Activated effector memory CD4-positive, alpha-beta T cell treated with Interleukin-2 at 50 U/mL for 16 hours (primary cell): Measurements from ENCODE around the gene SNX8.
A peak's percentile ranks its signal among the peaks of the same experiment; 100 is the strongest.

ENCODE experiments used
- DNase-seq: peaks from one replicate; pipeline ENCODE4 v3.0.0-alpha.2; 2020

The SNX8 gene

DNA sequence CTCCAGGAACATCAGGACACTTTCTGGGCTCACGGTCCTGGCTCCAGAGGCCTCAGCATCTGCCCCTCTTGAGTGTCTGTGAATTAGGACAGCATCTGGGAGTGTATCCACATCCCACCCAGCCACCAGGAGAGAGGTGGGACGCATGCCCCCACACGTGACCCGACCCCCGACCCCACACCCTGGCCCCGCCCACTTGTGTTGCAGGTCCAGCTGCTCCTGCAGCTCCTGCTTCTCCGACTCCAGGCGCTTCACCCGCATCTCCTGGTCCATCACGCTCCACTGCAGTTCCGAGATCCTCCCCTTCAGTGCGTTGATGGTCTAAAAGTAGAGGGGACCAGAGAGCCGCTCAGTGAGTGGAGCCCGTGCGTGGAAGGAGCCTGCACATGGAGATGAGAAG lies 95.1 kb downstream of the SNX8 start:
- no peak for DNase-seq

DNA sequence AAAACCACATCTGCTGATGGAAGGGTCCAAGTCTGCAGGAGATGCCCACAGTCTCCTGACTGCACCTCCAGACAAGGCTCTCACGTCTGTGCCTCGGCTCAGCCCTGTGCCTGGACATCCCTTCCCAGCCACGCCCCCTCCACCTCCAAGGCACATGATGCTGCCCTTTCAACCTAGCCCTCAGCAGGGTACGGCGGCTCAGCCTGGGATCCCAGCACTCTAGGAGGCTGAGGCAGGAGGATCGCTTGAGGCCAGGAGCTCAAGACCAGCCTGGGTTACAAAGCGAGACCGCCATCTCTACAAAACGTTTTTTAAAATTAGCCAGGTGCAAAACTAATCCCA lies 95.8 kb downstream of the SNX8 start:
- DNase-seq: no peak

DNA sequence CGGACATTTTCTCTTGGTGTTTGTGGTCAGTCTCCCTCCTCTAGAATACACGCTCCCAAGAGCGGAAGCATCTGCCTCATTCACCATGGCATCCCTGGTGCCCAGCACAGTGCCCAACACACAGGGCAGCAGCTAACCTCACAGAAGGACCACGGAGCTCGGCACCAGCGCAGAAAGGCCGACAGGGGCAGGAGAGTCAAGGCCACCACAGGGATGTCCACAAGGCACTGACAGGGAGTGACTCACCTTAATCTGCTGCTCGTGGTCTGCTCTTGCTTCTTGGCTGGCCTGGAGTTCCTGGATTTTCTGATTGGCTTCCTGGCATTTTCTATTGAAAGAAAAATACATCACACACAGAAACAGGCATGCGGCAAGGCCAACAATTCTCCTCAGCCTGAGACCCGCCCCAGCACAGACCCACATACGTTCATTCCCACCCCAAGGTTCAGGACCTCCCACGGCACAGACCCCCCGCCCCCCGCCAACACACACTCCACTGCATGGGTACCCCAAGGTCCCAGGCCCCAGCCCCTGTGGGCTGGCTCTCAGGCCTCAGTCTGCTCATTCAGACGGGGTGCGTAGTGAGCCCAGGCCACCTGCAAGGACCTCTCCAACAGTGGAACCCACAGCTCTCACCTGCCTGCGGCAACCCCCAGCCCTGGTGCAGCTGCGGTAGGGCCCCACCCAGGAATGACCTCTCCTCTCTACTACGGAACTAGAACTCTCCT lies 96.4 kb downstream of the SNX8 start:
- DNase-seq: no peak

DNA sequence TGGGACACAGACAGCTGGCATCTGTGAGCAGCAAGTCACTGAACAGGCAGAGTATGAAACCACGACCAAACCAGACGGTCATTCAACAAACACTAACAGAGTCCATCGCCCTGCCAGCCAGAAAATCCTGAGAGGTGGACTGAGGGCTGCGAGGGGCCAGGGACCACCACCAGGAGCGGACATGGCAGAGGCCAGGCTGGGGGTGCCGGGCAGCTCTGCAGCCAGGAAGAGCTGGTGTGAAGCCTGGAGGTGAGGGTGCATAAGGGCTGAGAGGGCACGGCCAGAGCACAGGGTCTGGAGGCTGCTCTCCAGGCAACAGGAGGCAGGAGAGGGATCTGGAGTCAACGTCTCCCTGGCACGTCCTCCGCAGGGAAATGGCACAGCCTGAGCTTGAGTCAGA lies 97.0 kb downstream of the SNX8 start:
- no peak for DNase-seq

GRCh38 chr7:2215851-2216250 lies 98.4 kb downstream of the SNX8 start:
- no peak for DNase-seq

DNA sequence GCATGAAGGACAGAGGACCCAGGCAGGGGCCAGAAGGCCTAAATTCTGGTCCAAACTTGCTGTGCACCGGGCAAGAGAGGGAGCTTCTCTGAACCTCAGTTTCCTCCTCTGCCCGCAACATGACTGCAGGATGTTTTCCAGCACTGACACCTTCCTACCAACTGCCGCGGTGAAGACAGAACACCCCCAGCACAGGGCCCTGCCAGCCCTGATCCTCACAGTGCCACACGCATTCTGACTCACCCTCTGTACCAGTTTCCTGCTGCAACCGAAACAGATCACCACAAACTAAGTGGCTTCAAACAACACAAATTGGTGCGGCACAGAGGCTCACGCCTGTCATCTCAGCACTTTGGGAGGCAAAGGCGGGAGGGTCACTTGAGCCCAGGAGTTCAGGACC lies 99.6 kb downstream of the SNX8 start:
- peak; percentile 21 for DNase-seq

DNA sequence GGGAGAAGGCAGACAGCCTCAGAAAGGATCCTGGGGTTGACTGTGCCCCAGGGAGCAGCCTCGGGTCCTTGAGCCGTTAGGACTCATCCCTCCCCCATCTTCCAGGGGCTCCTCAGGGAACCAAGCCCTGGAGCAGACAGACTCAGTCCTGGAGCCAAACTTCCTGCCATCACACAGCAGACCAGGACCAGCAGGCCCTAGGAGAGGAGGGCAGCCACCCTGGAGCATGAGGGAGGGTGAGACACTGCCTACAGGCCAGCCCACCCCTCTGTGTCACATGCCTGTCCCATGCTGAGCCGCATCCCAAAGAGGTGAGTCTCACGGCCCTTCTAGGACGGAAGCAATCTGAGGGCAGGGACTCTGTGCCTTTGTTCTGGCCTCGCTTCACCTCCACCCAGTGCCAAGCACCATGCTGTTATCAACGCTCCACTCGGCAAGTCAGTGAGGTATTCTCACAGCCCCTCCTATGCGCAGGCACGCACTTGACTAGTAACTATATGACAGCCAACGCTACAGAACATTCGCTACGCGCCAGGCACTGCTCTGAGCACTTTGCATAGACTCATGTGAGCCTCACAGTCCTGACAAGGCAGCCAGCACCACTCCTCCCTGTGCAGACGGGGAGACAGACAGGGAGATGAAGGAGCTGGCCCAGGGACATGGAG lies 100.6 kb downstream of the SNX8 start:
- no peak for DNase-seq

DNA sequence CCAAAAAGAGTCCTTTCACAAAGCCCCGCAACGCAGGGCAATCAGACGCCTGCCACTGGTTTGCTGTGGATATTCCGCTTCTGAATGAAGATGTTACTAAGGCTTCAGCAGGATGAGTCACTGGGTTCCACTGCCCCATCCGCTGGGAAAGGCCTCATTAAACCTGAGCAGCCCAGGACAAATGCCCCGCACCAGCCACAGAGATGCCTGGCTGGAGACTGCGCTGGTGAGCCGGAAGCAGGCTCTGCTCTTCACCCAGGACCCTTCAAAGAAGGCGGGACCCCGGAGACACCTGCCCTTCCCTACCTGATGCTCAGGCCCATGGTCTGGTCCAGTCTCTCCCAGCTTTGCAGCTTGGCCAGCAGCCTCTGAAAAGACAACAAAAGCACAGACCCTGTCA lies 101.3 kb downstream of the SNX8 start:
- no peak for DNase-seq

DNA sequence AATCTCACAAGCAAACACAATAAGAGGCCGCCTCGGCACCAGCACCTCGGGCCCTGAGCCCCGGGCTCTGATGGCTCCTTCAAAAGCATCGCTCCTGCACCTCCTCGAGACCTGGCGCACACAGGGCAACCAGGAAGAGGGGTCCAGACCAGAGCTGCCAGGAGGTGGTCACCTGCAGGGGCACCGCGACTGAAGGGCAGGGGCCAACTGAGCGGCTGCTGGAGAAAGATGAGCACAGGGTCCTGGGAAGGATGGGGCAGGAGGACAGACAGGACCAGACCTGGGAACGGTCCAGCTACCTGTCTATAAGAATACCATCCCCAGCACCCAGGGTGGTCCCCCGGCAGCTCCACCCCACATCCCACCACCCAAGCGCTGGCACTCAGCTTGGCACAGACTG lies 102.3 kb downstream of the SNX8 start:
- no peak for DNase-seq

- no peak for DNase-seq
These were observed 102.9 kb downstream of the SNX8 start for GRCh38 chr7:2211259-2211880.

- no peak for DNase-seq
These were observed 103.5 kb downstream of the SNX8 start for GRCh38 chr7:2210551-2211258.

DNA sequence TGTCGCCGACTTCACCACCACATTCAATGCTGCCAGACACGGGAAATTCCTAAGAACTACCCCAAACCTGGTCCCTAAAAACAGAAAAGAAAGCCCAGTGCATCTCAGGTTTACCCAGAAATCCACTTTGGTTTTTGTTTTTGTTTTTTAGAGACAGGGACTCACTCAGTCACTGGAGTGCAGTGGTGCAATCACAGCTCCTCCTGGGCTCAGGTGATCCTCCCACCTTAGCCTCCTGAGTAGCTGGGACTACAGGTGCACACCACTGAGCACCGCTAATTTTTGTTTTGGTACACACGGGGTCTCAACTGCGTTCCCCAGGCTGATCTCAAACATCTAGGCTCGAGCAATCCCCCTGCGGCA lies 104.3 kb downstream of the SNX8 start:
- DNase-seq: no peak

DNA sequence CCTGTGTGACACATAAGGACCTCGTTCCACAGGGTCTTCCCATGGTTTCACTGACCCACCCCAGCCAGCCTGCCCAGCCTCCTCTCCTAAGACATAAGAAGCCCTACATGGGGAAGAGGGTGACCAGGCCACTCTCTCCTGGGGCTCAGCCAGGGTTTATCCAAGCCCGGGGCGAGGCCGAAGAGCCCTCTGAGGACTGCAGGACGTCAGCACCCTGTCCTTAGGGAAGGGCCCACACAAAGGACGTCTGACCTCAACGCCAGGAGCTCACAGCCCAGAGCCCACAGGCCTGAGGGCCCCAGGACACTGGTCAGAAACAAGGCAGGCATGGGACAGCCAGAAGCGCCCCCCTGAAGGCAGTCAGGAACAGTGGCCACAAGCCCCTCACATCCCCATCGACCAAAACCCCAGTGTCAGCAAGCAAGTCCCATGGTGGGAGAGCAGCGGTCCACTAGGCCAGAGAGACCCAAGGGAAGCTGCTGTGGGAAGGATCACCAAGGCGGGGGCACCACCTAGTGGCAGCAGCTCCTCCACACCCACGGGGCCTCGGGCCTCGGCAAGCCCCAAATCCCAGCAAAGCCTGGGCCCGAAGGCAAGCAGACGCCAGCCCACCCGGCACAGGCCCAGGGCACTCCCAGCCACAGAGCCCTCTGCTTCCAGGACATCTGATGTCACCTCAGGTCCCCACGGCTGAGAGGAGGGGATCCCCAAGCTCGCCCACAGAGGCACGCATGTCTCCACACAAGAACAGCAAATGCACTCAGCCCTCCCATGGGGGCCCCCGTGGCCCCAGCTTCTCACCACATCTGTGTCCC lies 104.9 kb downstream of the SNX8 start:
- peak; percentile 8 for DNase-seq

GRCh38 chr7:2208712-2209111 lies 105.5 kb downstream of the SNX8 start:
- no peak for DNase-seq

DNA sequence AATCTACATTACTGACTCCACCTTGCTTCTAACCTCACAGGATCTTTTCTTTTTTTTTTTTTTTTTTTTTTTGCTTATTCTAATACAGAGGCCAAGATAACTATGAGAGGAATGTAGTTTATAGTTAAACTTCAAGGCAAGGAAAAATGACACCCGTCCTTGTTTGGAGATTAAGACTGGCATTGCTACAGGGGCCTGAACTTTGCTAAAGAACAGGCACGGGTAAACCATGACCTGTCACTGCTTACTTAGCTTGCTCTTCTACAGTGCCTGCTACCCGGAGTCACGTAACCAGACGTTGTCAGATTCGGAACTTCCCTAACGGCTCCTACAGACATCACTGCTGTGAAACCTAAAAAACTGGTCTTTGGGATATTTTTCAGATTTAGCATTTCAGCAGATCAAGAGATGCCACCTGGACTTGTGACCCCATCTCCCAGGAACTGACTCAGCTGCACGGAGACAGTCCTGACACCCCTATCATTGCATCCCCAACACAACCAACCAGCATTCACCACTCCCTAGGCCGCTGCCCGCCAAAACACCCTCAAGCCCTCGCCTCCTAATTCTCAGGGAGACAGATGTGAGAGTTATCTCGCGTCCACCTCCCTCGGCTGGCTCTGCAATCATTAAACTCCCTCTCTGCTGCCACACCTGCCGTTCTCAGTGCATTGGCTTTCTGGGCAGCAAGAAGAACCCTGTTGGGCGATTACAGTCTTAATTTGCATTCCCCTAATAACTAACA lies 109.0 kb downstream of the SNX8 start:
- no peak for DNase-seq

DNA sequence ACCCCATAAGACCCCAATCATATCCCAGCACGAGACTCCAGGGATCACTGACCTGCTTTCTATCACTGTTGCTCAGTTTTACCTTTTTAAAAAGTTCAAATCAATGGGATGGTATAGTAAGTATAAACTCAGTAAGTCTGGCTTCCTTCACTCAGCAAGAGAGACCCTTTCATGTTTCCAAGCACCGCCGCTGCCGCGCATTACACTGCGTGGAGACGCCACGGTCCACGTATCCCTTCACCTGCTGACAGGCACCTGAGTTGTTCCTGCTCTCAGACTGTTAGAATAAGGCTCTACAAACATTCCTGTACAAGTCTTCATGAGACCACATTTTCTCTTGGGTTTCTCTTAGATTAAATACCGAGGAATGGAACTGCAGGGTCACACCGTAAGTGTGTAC lies 109.8 kb downstream of the SNX8 start:
- DNase-seq: no peak

DNA sequence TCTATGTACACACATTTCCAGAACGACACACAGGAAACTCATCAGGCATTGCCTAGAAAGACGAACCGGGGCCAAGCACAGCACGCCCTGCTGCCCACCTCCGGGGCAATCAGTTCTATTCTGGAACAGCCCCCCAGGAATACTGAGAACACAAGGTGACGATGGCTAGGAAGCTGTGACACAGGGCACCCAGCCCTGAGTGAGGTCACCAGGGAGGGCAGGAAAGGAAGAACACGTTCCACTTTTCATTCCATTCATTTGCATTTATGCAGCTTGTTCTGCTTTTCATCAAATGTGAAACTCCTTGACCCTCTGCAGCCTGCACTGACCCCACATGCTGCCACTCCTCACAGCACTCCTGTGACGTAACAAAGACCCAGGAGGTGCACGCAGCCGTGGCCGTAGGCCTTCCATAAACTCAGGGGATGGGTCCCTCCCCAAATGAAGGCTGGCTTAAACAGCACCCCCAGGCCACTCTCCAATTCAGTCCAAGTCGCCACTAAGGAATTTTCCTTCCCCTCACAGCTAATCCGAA lies 110.4 kb downstream of the SNX8 start:
- no peak for DNase-seq

DNA sequence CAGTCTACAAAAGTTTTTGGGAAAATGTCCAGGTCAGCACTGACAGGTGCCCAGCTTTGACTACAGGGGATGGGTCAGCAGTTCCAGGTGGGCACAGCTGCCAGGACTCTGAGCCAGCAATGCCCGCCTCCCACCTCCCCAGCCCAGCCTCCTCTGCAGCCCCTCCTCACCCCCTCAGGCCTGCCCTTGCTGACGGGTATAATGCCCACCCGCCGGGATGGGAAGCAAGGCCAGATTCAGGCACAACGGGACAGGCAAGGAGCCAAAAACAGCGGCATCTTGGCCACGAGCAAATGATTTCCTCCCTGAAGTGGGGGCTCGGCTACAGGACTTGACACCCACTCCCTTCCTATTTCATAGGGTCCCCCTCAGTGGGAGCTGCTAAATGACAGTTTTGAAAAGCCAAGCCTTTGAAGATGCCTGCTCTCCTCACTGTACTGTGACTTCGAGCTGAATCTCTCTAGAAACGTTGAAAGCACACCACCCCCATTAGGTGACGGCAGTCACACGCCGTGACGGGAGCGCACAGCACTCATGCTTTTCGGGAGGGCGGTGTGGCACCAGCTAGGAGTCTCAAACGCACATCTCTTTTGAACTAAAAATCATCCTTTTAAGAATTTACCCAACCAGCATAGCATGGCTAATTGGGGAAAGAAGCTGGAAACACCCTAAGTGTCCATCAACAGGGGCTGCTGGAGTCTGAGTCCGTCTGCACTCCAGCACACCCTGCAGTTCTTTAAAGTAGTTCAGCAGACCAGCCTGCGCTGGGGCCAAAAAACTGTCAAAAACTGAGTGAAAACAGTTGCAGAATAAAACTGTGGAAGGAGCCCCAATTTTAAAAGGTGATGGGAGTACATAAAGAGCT lies 111.1 kb downstream of the SNX8 start:
- no peak for DNase-seq

GRCh38 chr7:2202361-2202761 lies 111.9 kb downstream of the SNX8 start:
- no peak for DNase-seq
